NCI-H446 (cell line): ENCODE measurements around the gene PPP6R3.
"Not testable (repeated sequence)": the region's sequence is repeated elsewhere in the genome, so short reads cannot be mapped to it uniquely, and the experiment has no call there.

Experiments used
- DNase-seq, 2 experiments: peaks; one replicate each; lab custom pipeline; 2025; lab: John Stamatoyannopoulos, UW

PPP6R3 gene

DNA sequence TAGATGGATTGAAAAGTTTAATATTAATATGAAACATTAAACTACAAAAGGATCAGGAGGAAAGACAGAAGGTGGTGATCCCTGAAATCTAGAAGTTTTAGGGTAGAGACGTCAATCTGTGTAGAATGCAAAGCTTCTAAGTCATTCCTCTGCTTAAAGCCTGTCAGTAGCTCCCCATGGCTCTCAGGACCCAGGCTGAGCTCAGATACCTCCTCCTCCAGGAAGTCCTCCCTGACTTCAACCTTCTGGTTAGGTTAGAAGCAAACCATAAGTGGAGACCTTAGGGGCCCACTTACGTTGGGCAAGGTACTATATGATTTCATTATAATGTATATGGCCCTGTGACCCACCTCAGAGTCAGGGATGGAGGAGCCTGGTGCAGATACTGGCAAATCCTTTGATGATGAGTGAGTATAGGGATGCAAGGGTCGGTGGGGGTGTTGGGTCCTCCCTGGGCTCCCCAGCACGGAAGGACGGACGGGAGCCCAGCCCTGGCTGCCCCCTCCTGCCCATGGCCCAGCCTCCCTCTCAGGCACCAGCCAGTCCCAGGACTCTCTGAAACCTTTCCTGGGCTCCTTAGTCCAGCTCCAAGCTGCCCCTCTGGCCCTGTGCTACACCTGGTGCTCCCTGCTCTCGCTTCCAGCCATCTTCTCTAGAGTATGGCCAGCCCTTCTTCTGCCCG lies 3.2 kb upstream of the PPP6R3 start:
- no peak for DNase-seq

- no peak for DNase-seq
Measured at GRCh38 chr11:68457898-68458249, 2.7 kb upstream of the PPP6R3 start.

DNA sequence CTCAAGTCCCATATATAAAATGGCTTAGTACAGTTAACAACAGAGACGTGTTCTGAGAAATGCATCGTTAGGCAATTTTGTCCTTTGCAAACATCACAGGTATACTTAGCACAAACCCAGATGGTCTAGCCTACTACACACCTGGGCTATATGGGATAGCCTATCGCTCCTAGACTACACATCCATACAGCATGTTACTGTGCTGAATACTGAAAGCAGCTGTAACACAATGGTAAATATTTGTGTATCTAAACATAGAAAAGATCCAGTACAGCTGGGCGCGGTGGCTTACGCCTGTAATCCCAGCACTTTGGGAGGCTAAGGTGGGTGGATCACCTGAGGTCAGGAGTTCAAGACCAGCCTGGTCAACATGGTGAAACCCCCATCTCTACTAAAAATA lies 2.2 kb upstream of the PPP6R3 start:
- DNase-seq: not testable (repeated sequence)

DNA sequence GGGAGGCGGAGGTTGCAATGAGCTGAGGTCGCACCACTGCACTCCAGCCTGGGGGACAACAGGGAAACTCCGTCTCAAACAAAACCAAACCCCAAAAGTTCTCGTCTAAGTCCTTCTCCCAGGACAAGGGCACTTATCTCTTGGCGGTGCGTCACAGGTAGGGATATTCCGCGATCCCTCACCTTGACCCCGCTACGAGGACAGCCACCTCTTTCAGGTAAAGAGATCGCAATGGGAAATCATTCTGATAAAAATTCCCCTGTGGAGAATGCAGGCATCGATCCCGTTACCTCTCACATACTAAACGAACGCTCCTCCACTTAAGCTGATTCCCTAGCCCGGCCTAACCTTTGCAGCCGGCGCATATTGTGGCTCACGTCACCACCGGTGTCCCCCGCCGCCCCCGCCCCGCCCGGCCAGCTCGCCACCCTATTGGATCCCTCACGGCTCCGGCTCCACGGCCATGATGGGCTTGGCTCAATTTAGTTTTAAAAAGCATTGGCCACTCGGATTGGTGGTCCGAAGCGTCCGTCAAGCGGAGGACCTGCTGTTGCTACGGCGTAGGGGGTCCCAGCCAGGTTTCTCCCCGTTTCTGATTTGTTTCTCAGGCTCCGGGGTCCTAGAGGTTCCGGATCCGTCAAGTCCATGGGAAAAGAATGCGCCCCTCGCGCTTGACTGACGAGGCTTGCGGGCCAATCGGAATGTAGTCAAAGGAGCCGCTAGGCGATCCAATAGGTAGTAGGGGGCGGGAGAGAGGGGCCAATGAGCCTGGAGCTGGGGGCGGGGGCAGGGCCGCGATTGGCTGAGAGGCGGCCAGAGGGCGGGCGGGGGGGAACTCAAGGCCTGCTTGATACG lies 439 bp upstream of the PPP6R3 start:
- DNase-seq: peak; percentile 99

GRCh38 chr11:68461575-68461917 lies 994 bp downstream of the PPP6R3 start:
- no peak for DNase-seq

DNA sequence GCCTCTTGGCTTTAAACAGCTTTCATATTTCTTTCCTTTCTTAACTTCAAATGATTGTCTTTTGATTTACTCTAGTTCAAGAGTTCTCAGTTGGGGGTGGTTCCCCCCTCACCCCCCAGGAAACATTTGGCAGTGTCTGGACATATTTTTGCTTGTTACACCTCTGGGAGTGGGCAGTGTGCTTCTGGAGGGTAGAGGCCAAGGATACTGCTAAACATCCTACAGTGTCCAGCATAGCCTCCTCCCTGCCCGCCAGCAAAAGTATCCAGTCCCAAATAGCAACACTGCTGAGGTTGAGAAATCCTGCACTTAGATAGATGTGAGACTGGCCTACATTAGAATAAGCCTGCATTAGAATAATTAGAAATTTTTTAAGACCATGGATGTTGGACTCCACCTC lies 3.2 kb downstream of the PPP6R3 start:
- DNase-seq: no peak

DNA sequence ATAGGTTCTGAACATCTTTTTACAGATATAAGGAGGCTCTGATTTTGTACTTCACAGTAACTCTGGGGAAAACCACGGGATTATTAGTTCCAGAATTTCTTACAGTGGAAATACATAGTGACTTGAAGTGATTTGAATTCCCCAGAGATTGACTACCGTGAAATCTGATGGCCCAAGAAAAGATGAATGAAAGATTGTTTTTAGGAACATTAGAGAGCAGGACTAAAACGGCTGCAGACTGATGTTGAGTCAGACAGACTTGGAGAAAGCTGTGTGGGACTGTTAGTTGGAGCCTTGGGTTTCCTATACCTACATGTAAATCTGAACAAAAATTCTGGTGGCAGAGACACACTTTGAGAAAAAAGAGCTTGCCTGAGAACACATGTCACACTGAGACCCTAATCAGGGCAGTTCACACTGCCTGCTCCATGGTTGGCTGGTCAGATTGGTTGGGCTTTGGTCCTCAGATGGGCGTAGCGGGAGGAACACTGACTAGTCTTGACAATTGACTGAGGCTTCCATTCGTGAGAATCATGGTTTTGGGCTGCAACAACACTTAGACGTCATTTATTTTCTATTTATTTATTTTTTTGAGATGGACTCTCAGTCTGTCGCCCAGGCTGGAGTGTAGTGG lies 6.8 kb downstream of the PPP6R3 start:
- no peak for DNase-seq

DNA sequence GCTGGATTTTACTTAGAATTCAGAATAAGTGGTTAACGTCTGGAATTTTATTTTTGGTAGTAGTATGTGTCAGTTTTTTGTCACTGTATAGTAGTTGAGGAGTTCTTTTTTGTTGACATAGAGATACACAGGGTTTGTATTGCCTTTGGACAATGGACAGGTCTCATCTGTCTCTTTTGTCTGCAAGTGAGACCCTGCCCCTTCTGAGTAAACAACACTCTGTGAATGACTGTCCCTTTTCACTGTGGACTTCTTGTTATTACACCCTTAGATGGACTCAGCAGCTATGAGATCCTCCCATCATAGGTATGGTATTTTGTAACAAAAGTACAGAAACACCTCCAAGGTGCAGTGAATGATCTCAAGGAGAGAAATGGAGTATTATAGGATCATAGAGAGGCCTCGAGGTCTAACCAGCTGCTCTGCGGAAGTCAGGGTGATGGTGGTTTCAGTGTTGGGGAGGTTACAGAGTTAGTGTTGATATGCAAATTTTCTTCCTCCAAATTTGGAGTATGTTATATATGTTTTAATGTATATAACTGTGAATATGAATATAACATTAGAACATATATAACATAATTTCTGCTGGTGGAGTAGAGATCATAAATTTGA lies 7.8 kb downstream of the PPP6R3 start:
- DNase-seq: no peak

DNA sequence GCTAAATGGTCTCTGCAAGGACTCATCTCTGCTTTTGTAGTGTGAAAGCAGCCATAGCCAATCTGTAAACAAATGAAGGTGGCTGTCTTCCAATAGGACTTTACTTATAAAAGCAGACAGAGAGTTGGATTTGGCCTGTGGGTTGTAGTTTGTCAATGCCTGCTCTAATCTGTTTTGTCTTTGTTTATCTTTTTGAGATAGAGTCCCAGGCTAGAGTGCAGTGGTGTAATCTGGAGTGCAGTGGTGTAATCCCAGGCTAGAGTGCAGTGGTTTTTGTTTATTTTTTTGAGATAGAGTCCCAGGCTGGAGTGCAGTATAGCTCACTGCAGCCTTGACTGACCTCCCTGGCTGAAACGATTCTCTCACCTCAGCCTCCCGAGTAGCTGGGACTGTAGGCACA lies 8.6 kb downstream of the PPP6R3 start:
- no peak for DNase-seq

DNA sequence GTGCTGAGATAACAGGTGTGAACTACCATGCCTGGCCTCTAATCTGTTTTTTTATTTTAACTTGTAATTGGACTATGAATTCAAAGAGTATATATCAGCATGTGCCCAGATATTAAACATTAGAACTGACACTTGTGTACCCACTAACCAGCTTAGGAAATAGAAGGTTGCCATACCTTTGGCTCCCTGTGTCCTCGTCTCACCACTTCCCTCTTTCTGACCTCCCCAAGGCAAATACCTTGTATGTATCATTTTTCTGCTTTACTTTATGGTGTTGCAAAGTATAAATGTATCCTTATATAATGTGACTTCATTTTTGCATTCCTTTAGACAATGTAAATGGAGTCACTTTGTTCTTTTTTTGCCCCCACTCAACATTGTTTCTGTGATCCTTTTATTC lies 9.1 kb downstream of the PPP6R3 start:
- DNase-seq: no peak

GRCh38 chr11:68470304-68470811 lies 9.8 kb downstream of the PPP6R3 start:
- peak in 1 of 2 experiments; percentile 20 for DNase-seq

GRCh38 chr11:68471360-68472340 lies 11.1 kb downstream of the PPP6R3 start:
- no peak for DNase-seq

DNA sequence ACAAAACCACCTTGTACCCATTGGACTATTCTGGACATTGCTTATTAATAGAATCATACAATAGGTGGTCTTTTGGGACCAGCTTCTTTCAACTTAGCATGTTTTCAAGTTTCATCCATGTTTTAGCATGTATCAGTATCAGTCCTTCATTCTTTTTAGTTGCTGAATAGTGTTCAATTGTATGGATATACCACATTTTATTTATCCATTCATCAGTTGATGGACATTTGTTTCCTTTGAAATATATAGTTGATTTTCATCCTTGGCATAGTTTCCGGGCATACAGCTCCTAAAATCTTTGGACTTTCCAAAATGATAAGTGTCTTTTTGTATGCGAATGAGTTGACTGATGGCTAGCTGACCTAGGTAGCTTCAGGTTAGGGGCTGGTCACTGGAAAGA lies 12.2 kb downstream of the PPP6R3 start:
- no peak for DNase-seq

- no peak for DNase-seq
Measured at GRCh38 chr11:68473693-68474092, 13.1 kb downstream of the PPP6R3 start.

DNA sequence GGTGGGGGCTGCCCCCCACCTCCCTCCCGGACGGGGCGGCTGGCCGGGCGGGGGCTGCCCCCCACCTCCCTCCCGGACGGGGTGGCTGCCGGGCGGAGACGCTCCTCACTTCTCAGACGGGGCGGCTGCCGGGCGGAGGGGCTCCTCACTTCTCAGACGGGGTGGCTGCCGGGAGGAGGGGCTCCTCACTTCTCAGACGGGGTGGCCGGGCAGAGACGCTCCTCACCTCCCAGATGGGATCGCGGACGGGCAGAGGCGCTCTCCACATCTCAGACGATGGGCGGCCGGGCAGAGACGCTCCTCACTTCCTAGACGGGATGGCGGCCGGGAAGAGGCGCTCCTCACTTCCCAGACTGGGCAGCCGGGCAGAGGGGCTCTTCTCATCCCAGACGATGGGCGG lies 15.1 kb downstream of the PPP6R3 start:
- not testable (repeated sequence) for DNase-seq

DNA sequence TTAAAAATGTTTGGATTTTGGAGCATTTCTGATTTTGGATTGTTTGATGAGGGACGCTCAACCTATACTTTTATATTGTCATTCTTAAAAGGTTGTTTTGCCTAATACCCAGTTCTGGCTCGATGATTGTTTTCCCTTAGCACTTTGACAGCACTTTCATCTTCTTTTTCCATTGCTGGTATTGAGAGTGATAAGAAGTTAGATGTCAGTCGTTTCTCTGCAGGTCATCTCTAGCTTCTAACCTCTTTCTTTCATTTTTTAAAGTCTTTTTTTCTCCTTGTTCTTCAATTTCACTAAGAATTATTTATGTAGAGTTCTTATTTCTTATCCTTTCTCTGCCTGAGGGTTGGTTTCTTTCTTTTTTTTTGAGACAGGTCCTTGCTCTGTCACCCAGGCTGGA lies 18.8 kb downstream of the PPP6R3 start:
- no peak for DNase-seq

- DNase-seq: no peak
Measured at GRCh38 chr11:68480193-68480592, 19.6 kb downstream of the PPP6R3 start.

- no peak for DNase-seq
Measured at GRCh38 chr11:68480852-68481510, 20.4 kb downstream of the PPP6R3 start.

GRCh38 chr11:68481579-68482240 lies 21.2 kb downstream of the PPP6R3 start:
- DNase-seq: no peak

- DNase-seq: no peak
Measured at GRCh38 chr11:68488623-68489022, 28.1 kb downstream of the PPP6R3 start.
